RWPE2 (cell line): Measurements from ENCODE around the gene MAN2B1.

Source experiments
- ATAC-seq: fragments of 200-7000 bp; cut with Tn5 transposase; 3 replicates; pipeline ENCODE4 v1.9.1; 2021; ENCODE audit warnings: low read depth
- DNase-seq: peaks from one replicate; pipeline ENCODE4 v3.0.0-alpha.2; 2020; ENCODE audit warnings: low spot score
- H3K27ac ChIP-seq: fragments of 450-650 bp; 2 replicates; pipeline ENCODE4 v1.5.1; 2017; ENCODE audit warnings: mild to moderate bottlenecking; ENCODE audit not compliant: poor library complexity, severe bottlenecking
- H3K27me3 ChIP-seq: fragments of 250-450 bp; sonication (Bioruptor Pico); 2 replicates; pipeline ENCODE4 v1.5.1; 2021; ENCODE audit warnings: mild to moderate bottlenecking, moderate library complexity; ENCODE audit not compliant: insufficient read depth, poor library complexity, severe bottlenecking
- H3K36me3 ChIP-seq: fragments of 250-450 bp; sonication (Bioruptor Pico); 2 replicates; pipeline ENCODE4 v1.5.1; 2020; ENCODE audit warnings: low read depth, mild to moderate bottlenecking, moderate library complexity
- H3K4me1 ChIP-seq: fragments of 250-450 bp; sonication (Bioruptor Pico); 2 replicates; pipeline ENCODE4 v1.5.1; 2021; ENCODE audit warnings: mild to moderate bottlenecking, moderate library complexity; ENCODE audit not compliant: insufficient read depth, poor library complexity, severe bottlenecking
- H3K4me3 ChIP-seq: fragments of 250-450 bp; sonication (Bioruptor Pico); 2 replicates; pipeline ENCODE4 v1.5.1; 2021; ENCODE audit warnings: mild to moderate bottlenecking, moderate library complexity; ENCODE audit not compliant: severe bottlenecking
- H3K9me3 ChIP-seq: fragments of 250-450 bp; sonication (Bioruptor Pico); 2 replicates; pipeline ENCODE4 v1.5.1; 2021; ENCODE audit warnings: mild to moderate bottlenecking, moderate library complexity; ENCODE audit not compliant: severe bottlenecking
- CTCF ChIP-seq: fragments of 450-650 bp; IDR thresholded peaks from one replicate; pipeline ENCODE4 v1.5.1; 2017; ENCODE audit warnings: mild to moderate bottlenecking, moderate library complexity; ENCODE audit not compliant: poor library complexity, severe bottlenecking

The MAN2B1 gene

GRCh38 chr19:12639901-12640613 lies 26.5 kb downstream of the MAN2B1 start:
- peak; percentile 83 for TF ChIP-seq CTCF
- no peak overlapping the region for H3K27ac ChIP-seq
- DNase-seq (no peak), ATAC-seq (peak; percentile 80)
- no peaks in the 10 kb centered on the region for H3K36me3 ChIP-seq
- no peaks in the 10 kb centered on the region for H3K27me3 ChIP-seq
- no peaks in the 10 kb centered on the region for H3K9me3 ChIP-seq
- H3K4me1 ChIP-seq = no peaks in the 10 kb centered on the region
- no peak overlapping the region for H3K4me3 ChIP-seq

DNA sequence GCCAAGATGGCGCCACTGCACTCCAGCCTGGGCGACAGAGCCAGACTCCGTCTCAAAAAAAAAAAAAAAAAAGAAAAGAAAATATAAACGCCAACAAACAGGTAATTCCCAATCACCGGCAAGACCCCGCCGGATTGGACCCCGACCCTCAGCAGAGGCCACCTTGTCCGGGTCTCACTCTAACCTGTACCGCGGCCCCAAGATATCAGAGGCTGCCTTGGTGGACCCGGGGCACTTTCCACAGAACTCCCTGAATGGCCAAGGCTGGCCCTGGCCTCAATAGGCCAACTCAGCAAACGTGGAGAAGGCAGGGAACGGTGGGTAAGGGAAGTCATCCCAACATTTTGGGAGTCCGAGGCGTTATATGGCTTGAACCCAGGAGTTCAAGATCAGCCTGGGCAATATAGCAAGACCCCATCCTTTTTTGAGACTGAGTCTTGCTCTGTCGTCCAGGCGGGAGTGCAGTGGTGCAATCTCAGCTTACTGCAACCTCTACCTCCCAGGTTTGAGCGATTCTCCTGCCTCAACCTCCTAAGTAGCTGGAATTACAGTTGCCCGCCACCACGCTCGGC lies 27.8 kb downstream of the MAN2B1 start:
- Histone ChIP-seq H3K27me3 (no peaks in the 10 kb centered on the region), H3K27ac (no peak overlapping the region), H3K36me3 (no peaks in the 10 kb centered on the region), H3K4me3 (no peak overlapping the region), H3K4me1 (no peaks in the 10 kb centered on the region), H3K9me3 (no peaks in the 10 kb centered on the region)
- no peak for TF ChIP-seq CTCF
- ATAC-seq (no peak), DNase-seq (no peak)

DNA sequence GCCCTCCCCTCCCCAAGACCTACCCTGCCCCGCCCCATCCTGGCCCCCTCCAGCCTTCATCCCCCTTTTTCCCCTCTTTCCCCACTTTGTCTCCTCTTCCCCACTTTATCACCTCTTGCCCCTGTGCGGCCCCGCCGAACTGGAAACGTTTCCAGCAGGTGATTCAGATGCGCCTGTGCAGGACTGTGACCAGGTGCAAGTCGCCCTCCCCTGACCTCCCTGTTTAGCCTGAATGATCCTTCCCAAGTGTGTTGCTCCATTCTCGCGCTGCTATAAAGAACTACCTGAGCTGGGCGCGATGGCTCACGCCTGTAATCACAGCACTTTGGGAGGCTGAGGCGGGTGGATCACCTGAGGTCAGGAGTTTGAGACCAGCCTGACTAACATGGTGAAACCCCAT lies 29.9 kb downstream of the MAN2B1 start:
- Histone ChIP-seq H3K9me3 (no peaks in the 10 kb centered on the region), H3K27ac (no peak overlapping the region), H3K4me1 (no peaks in the 10 kb centered on the region), H3K27me3 (no peaks in the 10 kb centered on the region), H3K4me3 (no peak overlapping the region), H3K36me3 (peaks cover under 1% of the 10 kb centered on the region; the same call in 1 of the 2 replicates)
- no peak for DNase-seq
- TF ChIP-seq CTCF = no peak
- no peak for ATAC-seq

DNA sequence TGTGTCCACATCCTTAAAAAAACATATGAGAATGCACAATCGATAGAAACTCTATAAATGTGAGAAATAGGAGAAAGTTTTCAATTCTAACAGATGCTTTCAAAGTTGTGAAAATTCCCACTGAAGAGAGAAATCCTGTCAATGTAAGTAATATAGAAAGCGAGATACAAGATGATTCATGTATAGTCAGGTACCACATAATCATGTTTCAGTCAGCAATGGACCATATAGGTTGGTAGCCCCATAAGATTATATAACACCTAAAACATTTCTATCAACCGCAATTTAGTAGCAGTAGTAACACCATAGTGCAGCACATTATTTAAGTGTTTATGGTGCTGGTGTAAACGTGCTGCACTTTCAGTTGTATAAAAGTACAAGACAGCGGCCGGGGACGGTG lies 37.3 kb downstream of the MAN2B1 start:
- TF ChIP-seq CTCF = no peak
- H3K9me3 ChIP-seq = peaks cover 17% of the 10 kb centered on the region
- H3K4me1 ChIP-seq = no peaks in the 10 kb centered on the region
- no peak overlapping the region for H3K4me3 ChIP-seq
- H3K27me3 ChIP-seq = no peaks in the 10 kb centered on the region
- no peak for ATAC-seq
- DNase-seq = no peak
- H3K36me3 ChIP-seq = peaks cover 66% of the 10 kb centered on the region
- H3K27ac ChIP-seq = no peak overlapping the region
